NCI-H460 (cell line): ENCODE measurements around the gene MAPKAP1. TPM values are rescaled to one million over a fixed set of nuclear protein-coding genes. Genes with fewer than 3 reads are reported as not detected.
A peak's percentile ranks its signal among the peaks of the same experiment; 100 is the strongest.
"Not testable (repeated sequence)": the region's sequence is repeated elsewhere in the genome, so short reads cannot be mapped to it uniquely, and the experiment has no call there.

Source experiments
- DNase-seq: peaks from one replicate; pipeline ENCODE4 v3.0.0-alpha.2; 2016; ENCODE audit warnings: low read depth; ENCODE audit errors: extremely low read depth
- total RNA-seq: library from RNA; depleted of rRNA; stranded (reverse); fragments of >200 nt; shearing (Covaris generic); gene quantifications from 2 replicates; pipeline ENCODE4 v1.2.3, GENCODE V29; 2014

Gene MAPKAP1
- total RNA-seq, 1 experiment from 2014 or later: 72.9 TPM

- not testable (repeated sequence) for DNase-seq
Observed at GRCh38 chr9:125571824-125572223, 135.2 kb downstream of the MAPKAP1 start.

- DNase-seq: no peak
Observed at GRCh38 chr9:125570246-125570645, 136.8 kb downstream of the MAPKAP1 start.

- no peak for DNase-seq
Observed at GRCh38 chr9:125568621-125569020, 138.4 kb downstream of the MAPKAP1 start.

- not testable (repeated sequence) for DNase-seq
Observed at GRCh38 chr9:125566051-125566450, 141.0 kb downstream of the MAPKAP1 start.

GRCh38 chr9:125565126-125565525 lies 141.9 kb downstream of the MAPKAP1 start:
- DNase-seq: no peak

- DNase-seq: no peak
Observed at GRCh38 chr9:125564631-125565030, 142.4 kb downstream of the MAPKAP1 start.

- DNase-seq: no peak
Observed at GRCh38 chr9:125561509-125562148, 145.4 kb downstream of the MAPKAP1 start.

GRCh38 chr9:125559894-125560293 lies 147.1 kb downstream of the MAPKAP1 start:
- no peak for DNase-seq

- no peak for DNase-seq
Observed at GRCh38 chr9:125559194-125559593, 147.8 kb downstream of the MAPKAP1 start.

GRCh38 chr9:125558453-125559092 lies 148.4 kb downstream of the MAPKAP1 start:
- DNase-seq: peak; percentile 72

GRCh38 chr9:125556046-125556721 lies 150.8 kb downstream of the MAPKAP1 start:
- DNase-seq: no peak

GRCh38 chr9:125554726-125555125 lies 152.3 kb downstream of the MAPKAP1 start:
- DNase-seq: no peak

- no peak for DNase-seq
Observed at GRCh38 chr9:125551781-125552180, 155.2 kb downstream of the MAPKAP1 start.

- no peak for DNase-seq
Observed at GRCh38 chr9:125549891-125550885, 156.8 kb downstream of the MAPKAP1 start.

GRCh38 chr9:125549465-125549871 lies 157.5 kb downstream of the MAPKAP1 start:
- DNase-seq: no peak

- no peak for DNase-seq
Observed at GRCh38 chr9:125549039-125549438, 158.0 kb downstream of the MAPKAP1 start.

- no peak for DNase-seq
Observed at GRCh38 chr9:125548141-125548540, 158.9 kb downstream of the MAPKAP1 start.

GRCh38 chr9:125547368-125547767 lies 159.6 kb downstream of the MAPKAP1 start:
- DNase-seq: no peak

GRCh38 chr9:125545845-125546244 lies 161.2 kb downstream of the MAPKAP1 start:
- DNase-seq: no peak

GRCh38 chr9:125544988-125545651 lies 161.9 kb downstream of the MAPKAP1 start:
- DNase-seq: no peak
